ENCODE measurements around the gene SDK2.
A peak's percentile ranks its signal among the peaks of the same experiment; 100 is the strongest.
"Not testable (repeated sequence)": the region's sequence is repeated elsewhere in the genome, so short reads cannot be mapped to it uniquely, and the experiment has no call there.

The SDK2 gene

DNA sequence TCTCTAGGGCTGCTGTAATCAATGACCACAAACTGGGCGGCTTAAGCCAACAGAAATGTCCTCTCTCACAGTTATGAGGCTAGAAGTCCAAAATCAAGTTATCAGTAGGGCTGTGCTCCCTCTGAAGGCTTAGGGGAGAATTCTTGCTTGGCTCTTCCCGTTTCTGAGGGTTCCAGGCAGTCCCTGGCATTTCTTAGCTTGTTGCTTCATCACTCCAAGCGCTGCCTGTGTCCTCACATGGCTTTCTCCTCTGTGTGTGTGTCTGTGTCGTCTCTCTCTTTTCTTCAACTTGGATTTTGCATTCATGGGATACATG lies 318.8 kb downstream of the SDK2 start:
- DNase-seq (ENCODE audit: low read depth, low spot score), result no peak

DNA sequence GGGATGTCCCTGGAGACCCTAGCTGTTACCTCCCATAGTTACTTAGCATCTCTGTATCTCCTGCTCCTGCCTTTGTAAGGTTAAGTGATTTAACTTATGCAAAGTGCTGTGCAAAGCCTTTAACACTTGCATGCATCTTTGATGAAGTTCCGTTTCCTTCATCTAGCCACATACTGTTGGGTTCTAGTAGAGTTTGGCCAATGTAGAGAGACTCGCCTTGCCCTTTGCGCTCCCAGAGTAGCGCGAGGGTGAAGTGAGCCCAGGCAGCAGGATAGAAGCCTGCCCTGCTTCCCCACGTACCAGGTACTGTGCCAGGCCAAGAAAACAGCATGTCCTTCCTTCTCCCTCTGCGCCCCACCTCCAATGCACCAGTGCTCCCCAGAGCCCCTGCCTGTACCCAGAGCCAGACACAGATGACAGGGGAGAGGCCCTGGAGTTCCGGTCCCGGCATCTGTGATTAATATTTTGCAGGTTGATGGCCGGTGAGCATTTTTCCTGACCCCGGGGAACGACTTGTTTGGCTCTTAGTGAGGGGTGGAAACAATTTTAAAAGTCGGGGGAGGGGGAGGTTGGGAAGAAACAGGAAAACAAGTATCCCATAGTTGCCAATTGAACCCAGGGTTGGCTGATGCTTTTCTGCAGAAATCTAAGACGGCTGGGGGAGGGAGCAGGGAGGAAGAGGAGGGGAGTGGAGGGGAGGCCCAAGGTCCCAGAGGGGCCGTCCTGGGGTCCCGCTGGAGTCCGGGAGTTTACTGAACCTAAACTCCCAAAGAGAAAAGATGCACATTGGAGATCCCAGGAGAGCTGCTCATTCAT lies 319.3 kb downstream of the SDK2 start:
- DNase-seq (ENCODE audit: low read depth, low spot score), result no peak

DNA sequence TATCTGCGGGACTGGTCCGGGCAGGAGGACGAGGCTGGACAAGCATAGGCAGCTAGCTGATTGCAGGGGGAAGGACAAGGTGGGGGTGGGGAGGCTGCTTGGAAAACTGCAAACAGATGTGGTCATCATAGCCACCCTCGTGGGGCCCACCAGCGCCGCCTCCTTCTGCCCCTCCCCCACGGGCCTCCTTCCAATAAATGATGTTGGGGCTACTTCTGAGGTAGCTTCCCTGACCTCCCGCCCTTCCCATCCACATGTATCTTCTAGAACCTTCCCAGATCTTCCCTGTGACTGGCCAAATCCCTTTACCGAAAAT lies 320.1 kb downstream of the SDK2 start:
- peak; percentile 65 for DNase-seq (ENCODE audit: low read depth, low spot score)

DNA sequence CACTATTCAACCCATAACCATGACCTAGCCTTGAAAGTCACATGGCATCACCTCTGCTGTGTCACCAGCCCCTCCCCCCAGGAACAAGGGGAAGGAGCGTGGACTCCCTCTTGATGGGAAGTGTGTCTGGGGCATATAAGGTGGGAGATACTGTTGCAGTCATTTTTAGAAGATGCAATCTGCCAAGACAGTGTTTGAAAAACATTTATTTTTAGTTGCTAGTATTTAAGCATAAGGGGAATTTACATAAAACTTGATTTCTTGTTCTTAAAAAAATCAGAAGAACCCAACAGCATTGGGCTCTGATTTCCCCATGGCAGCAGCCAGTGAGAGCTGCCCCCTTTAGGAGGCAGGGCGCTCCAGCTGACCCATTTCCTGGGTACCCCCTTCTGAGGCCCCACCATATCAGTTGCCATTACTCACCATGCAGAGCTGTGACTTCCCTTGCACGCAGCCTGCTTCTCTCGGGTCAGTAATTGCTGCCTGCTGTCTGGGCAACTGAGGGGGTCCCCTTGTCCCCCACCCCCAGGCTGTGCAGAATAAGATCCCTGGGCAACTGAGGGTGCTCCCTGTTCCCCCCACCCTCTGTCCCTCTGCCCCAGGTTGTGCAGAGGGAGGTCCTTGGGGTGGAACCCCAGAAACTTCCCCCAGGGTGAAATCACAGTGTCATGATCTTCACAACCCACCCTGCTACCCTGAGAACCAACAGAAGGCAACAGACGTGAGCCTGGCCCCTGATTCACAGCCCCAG lies 320.7 kb downstream of the SDK2 start:
- no peak for DNase-seq (ENCODE audit: low read depth, low spot score)

DNA sequence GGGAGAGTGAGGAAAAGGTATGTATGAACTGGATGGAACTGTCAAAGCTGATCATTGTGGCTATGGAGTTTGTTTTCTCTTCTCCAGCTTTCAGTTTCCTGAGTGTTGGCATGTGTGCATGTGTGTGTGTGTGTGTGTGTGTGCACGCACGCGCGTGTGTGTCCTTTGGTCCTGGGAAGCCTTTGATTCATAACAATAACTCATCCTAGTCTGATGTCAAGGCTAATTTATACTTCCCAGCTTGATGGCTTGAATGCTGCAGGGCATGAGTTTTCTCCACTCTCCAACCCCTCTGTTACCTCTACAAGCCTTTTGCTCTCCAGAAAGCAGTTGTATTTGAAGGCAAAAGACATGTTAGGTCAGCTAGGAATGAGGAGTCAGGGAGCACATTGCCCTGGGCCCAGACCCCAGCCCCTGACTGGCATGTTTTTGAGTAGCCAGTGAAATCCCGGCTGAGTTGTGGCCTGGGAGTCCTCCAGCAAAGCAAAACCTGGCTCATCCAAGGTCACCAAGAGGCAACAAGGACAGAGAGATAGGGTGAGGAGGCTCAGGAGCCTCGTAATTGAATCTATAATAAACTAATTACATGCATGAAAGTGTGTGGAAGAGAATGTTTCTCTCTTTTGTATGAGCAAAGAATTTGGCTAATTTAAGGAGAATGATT lies 323.5 kb downstream of the SDK2 start:
- DNase-seq (ENCODE audit: low read depth, low spot score), result no peak

DNA sequence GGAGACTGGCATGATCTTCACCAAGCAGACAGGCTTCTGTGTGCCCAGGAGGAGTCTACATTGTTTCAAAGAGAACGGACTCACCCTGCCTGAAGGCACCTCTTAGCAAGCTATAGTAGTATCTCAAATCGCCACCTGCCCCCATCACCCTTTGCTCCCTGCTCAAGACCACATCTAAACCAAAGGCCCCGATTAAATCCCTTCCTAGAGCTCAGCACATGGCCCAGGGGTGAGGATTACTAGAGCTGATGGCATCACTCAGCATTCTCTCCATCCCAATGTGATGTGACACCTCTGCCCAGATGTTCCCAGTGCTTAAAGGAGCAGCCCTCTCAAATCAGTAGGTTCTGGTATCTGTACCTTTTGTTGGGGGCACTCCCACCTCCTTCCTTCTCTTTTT lies 324.5 kb downstream of the SDK2 start:
- no peak for DNase-seq (ENCODE audit: low read depth, low spot score)

DNA sequence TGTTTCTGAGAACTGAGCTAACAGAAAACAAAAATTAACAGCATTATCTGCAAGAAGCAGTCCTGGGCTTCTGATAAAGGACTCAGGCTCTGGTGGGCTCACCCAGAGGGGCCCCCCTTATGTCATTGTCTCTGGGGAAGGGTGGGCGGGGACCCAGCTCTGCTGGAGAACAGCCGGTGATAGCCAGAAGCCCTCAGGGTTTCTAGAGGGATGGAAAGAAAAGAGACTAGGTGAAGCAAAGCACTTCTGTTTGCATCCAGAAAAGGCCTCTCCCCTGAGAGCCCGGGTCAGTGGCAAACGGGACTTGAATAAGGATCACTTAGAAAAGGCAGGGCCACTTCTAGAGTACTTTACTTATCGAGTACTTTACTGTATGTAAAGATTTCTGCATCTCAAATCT lies 325.4 kb downstream of the SDK2 start:
- DNase-seq (ENCODE audit: low read depth, low spot score), result no peak

DNA sequence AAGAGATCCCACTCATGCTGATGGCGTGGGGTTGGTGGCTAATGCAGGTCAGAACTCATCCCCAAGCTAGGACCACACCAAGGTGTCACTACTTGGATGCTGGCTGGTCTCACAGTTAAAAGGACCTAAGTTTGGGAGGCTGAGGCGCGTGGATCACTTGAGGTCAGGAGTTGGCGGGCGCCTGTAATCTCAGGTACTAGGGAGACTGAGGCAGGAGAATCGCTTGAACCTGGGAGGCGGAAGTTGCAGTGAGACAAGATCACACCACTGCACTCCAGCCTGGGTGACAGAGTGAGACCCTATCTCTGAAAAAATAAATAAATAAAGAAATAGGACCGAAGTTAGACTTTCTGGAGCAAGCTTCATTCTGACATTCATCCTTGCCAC lies 325.8 kb downstream of the SDK2 start:
- no peak for DNase-seq (ENCODE audit: low read depth, low spot score)

DNA sequence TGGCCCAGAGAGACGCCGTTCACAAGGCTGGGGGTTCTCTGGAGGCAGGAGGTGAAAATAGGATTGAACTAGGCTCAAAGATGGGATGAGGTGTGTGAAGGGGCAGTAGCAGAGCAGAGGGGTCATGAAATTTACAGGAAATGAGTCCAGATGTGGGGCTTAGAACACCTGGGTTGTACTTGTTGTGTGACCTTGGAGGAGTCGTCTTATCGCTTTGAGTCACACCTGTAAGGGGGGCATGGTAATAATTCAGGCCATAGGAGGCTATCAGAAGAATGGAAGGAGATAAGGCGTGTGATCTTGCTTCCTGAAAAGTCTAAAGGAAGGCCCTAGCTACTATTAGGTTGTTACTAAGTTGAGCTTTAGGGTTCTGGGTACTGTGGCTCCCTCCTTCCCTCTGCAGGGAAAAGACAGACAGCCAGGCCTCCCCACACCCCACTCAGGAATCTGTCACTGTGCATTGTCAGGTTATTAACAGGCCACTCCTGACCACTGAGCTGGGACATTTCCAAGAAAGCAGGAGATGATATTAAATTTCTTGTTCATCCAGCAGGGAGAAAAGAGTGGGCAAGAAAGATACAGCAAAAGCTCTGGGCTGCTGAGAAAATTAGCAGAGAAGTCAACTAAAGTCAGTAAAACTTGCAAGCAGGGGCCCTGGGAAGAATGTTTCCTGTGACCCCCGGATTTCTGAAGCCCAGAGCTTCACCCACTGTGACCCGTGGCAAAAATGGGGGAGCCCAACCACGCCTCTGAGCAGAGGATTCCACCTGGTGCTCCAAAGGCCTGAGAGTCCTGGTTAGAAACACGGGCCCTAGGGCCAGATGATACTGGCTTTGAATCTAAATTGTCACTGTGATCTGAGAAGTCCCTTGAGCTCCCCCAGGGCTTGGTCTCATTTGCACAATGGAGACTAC lies 326.5 kb downstream of the SDK2 start:
- no peak for DNase-seq (ENCODE audit: low read depth, low spot score)

DNA sequence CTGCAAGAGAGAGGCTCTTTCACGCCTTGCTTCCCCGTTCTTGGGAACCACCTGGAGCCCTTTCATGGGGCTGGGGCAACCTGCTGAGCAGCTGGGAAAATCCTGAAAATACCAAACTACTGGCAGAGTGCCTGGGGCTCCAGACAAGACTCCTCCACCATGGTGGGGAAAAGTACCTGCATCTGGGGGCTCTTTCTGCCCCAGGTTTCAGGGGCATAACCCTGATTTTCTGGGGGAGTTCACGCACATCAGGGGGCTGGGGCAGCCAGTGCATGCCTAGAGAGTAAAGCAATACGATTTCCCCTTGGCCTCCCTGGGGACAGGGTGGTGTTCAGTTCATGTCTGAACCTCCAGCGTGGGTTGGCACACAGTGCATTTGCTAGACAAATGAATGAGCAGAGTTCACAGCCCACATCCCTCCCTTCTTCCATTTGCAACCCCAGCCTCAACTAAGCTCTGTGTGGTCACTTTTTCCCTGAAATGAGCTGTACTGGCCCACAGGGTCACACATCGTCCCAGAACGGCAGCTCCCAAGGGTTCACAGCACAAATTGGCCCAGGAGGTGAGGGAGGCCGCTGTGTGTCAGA lies 327.2 kb downstream of the SDK2 start:
- no peak for DNase-seq (ENCODE audit: low read depth, low spot score)

DNA sequence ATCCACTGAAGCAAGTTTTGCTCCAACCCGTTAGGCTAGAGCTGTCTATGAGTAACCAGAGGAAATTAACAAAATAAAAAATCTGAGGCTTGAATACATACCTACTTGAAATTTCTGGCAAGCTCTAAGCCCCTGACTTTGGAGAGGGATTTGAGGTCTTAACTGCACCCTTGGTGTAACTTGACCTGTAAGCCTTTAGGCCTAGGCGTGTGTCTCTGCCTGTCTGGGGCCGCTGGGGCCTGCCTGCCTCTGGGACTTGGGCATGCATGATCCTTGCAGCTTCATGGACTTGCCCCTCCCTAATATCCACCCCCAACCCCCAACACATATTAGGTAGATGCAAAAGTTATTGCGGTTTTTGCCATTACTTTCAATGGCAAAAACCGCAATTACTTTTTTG lies 328.8 kb downstream of the SDK2 start:
- DNase-seq (ENCODE audit: low read depth, low spot score), result no peak

DNA sequence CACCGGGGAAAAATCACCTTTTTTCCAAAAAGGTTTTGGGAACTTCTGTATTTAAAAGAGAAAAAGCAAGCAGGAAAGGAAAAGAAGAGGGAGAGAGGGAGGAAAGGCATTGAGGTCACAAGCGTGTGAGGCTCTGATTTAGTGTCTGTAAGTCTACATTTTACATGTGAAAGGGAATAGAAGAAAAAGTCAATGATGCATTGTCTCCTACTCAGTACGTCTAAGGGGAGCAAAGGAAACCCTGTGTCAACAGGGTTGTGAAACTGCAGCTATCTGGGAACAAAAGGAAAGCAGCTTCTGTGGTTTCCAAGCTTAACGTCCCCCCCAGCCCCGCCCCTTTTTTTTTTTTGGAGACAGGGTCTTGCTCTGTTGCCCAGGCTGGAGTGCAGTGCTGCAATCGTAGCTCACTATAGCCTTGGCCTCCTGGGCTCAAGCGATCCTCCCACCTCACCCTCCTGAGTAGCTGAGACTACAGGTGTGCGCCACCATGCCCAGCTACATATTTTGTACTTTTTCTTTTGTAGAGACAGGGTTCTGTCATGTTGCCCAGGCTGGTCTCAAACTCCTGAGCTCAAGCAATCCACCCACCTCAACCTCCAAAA lies 330.6 kb downstream of the SDK2 start:
- DNase-seq (ENCODE audit: low read depth, low spot score), result no peak

DNA sequence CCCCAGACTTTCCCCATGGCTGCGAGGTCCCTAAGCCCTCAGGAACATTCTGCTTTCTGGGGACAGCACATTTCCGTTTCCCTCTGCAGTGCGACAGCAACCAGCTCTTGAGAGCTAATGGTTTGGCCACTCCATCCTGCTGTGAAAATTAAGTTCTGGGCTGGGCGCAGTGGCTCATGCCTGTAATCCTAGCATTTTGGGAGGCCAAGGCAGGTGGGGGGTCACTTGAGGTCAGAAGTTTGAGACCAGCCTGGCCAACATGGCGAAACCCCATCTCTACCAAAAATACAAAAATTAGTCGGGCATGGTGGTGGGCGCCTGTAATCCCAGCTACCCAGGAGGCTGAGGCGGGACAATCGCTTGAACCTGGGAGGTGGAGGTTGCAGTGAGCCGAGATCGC lies 331.4 kb downstream of the SDK2 start:
- DNase-seq (ENCODE audit: low read depth, low spot score), result not testable (repeated sequence)

DNA sequence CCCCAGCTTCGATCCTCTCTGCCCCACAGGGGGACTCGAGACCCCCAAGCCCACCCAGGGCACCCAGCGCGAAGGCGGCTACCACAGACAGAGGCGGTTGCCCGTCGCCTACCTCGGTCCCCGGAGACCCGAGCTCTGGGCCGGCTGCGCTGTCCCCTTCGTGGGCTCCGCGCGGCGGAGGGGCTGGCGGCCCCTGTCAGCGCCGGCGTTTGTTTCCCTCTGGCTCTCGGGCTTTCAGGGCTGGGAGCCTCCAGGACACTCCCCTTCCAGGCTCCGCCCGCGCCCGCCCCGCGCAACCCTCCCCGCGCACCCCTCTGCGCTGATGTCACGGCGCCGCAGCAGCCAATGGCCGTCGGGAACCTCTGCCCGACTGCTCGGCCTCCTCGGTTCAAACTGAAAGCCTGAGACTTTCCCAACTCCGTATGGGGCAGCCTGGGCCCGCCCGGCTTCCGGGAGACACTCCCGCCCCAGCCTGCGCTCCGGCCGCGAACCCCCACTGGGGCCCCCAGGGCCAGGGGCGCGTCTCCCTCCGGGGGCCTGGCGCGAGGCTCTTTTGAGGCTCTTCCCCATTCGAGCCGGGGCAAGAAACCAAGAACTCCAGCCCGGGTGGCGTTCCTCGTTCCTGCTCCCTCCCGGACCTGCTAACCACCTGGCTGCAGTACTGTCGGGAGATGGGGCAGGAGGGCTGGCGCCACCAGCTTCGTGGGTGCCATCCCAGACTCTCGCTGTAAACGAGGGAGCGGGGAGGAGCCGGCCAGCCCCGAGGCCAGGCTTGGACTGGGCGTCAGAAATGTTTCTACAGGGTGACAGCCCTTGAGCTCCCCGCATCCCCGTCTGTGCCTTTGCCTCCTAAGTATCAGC lies 332.2 kb downstream of the SDK2 start, which contains the start of gene CDC42EP4:
TSS of gene CDC42EP4 (minus strand) at position 221 of the 861 bp plus-strand sequence. CDS start 25,501 bp downstream, outside the sequence.
- peak; percentile 94 for DNase-seq (ENCODE audit: low read depth, low spot score)

DNA sequence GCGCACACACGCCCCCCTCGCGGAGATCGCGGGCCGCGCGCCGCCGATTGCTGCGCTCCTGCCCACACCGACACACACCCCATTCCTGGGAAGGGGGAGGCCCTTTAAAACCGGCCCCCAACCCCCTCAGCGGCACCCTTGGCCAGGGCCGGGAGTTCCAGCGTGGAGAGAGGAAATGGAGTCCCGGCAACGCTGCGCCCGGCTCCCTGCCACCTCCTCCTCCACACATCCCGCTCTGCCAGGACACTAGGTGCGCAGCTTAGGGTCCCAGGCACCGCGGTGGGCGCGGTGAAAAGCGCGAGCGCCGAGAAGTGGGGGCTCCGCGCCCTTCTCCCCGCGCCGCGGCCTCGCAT lies 332.8 kb downstream of the SDK2 start:
- DNase-seq (ENCODE audit: low read depth, low spot score), result peak; percentile 49

DNA sequence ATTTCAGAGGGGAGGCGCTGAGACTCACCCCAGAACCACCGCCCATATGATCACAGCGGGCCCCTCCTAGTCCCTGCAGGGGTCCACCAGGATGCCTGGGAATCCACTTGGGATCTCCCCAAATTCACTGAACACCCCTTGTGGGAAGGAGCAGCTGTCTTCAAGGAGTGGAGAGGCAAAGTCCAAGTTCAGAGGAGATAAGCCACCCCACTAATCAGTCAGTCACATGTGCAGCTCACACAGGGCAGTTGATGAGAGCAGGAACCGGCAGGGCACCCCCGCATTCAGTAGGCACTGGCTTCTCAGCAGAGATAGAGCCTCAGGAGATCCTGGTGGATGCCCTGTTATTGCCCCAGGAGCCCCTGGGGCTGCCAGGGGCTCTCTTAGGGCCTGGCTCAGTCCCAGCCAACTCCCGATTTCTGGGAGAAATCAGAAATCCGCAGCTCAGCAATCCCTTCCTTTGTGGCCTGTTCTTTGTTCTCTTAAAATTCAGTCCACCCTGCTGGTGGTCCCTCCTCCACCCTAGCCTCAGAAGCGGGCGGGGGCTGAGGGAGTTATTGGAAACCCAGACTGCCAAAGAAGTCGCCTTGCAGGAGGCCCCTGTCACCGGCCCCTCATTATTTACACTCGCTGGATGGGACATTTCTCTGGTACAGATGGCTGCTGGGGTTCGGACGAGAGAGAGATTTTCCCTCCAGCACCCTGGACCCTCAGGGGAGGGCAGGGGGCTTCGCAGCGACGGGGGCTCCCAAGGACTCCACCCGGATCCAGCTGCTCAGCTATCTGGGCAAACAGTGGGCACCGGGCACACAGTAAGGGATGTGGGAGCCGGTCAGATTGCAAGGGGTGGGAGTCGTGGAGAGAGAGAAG lies 334.3 kb downstream of the SDK2 start:
- DNase-seq (ENCODE audit: low read depth, low spot score), result peak; percentile 66

DNA sequence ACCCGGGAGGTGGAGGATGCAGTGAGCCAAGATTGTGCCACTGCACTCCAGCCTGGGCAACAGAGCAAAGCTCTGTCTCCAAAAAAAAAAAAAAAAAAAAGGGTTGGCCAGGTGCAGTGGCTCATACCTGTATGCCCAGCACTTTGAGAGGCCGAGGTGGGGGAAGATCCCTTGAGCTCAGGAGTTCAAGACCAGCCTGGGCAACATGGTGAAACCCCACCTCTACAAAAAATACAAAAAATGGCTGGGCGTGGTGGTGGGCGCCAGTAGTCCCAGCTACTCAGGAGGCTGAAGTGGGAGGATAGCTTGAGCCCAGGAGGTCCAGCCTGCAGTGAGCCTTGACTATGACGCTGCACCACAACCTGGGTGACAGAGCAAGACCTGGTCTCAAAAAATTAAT lies 335.3 kb downstream of the SDK2 start:
- DNase-seq (ENCODE audit: low read depth, low spot score), result not testable (repeated sequence)

DNA sequence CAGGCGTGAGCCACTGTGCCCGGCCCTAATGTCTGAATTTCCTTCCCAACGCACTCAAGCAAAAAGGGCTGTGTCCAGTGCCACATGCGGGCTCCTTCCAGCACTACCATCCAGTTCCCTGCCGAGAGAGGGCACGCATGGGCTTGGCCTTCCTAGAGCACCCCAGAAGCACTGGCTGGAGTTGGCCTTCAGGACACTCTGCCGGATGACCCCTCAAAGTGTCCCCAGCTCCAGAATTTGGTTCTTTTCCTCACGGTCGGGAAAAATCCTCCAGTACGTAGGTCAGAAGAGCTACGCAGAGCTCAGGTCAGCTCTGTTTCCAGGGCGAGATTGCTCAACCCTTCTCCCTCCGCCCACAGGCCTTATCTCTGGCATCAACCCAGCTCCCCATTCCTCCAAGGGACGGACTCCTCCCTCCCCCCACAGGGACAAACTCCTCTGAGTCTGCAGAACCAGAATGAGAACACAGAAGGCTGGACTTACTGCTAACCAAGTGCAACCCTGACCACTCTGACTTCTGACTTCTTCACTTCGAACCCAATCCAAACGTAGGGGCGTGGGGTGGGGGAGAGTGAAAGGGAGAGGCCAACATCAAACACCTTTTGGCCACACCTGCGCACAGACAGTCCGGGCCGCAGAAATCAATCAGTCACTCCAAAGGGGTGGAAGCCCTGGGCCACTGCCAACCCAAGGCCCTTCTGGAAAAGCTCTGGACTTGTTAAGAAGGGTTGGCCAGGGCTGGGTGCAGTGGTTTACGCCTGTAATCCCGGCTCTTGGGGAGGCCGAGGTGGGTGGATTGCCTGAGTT lies 336.0 kb downstream of the SDK2 start:
- DNase-seq (ENCODE audit: low read depth, low spot score), result peak; percentile 85
